Neural progenitor cell (in vitro differentiated cells): ENCODE results near the gene GRM2.

ENCODE experiments used
- EZH2phosphoT487 ChIP-seq: fragments of 200-600 bp; sonication (generic); IDR thresholded peaks from 2 replicates; pipeline ENCODE4 v1.6.1; 2017; ENCODE audit warnings: antibody characterized with exemption
- TF ChIP-seq, protein P1 (sequence below): fragments of 200-600 bp; sonication (generic); IDR thresholded peaks from 2 replicates; pipeline ENCODE4 v1.5.1; 2017; ENCODE audit warnings: antibody characterized with exemption, mild to moderate bottlenecking

DNA sequence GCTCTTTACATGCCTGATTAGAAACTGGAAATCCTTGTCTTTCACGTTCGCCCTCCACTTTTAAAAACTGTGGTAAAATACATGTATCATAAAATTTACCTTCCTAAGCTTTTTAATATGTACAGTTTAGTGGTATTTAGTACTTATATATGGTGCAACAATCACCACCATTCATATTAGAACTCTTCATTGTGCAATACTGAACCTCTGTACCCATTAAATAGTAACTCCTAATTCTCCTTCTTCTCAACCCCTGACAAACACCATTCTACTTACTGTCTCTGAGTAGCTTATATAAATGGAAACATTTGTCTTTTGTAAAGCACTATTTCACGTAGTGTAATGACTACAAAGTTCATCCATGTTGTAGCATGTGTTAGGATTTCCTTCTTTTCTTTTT is 28.2 kb downstream of the GRM2 start:
- TF ChIP-seq, protein P1, sequence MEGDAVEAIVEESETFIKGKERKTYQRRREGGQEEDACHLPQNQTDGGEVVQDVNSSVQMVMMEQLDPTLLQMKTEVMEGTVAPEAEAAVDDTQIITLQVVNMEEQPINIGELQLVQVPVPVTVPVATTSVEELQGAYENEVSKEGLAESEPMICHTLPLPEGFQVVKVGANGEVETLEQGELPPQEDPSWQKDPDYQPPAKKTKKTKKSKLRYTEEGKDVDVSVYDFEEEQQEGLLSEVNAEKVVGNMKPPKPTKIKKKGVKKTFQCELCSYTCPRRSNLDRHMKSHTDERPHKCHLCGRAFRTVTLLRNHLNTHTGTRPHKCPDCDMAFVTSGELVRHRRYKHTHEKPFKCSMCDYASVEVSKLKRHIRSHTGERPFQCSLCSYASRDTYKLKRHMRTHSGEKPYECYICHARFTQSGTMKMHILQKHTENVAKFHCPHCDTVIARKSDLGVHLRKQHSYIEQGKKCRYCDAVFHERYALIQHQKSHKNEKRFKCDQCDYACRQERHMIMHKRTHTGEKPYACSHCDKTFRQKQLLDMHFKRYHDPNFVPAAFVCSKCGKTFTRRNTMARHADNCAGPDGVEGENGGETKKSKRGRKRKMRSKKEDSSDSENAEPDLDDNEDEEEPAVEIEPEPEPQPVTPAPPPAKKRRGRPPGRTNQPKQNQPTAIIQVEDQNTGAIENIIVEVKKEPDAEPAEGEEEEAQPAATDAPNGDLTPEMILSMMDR: no peak
- TF ChIP-seq EZH2phosphoT487: no peak
